ENCODE measurements around the gene OGN.

Gene OGN

GRCh38 chr9:92342825-92343488 is 61.4 kb downstream of the OGN start:
- peak; percentile 4 to 16 for DNase-seq

DNA sequence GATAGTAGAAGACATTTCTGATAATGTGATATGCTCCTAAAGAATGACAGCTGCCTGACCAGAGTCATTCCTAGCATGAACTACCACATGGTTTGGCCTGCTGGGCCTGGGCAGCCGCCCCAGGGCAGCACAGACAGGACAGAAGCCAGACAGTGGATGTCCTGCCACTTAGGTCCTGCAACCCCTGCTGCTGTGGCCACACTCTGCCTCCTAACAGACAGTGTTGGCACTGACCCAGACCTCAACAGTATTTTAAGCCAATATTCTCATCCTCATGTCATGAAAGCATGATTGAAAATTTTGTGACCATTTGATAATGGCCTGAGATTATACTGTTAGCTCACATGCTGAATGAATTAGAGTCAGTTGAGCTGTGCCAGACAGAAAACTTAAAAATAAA is 62.8 kb downstream of the OGN start:
- no peak for DNase-seq

GRCh38 chr9:92333282-92333634 is 71.1 kb downstream of the OGN start:
- no peak for DNase-seq
